HUES6 (cell line): Measurements from ENCODE around the gene SLC5A3.

Experiments used
- H3K27ac ChIP-seq: 2 replicates; pipeline ENCODE4 v1.7.0; 2013; ENCODE audit warnings: low read depth, mild to moderate bottlenecking, low read length, inconsistent platforms
- H3K27me3 ChIP-seq: 2 replicates; pipeline ENCODE4 v1.6.1; 2013; ENCODE audit warnings: low read length; ENCODE audit not compliant: control insufficient read depth, insufficient read depth
- H3K36me3 ChIP-seq: 2 replicates; pipeline ENCODE4 v1.6.1; 2013; ENCODE audit warnings: low read length; ENCODE audit not compliant: control insufficient read depth, insufficient read depth
- H3K4me1 ChIP-seq: 2 replicates; pipeline ENCODE4 v1.6.1; 2013; ENCODE audit warnings: low read length; ENCODE audit not compliant: control insufficient read depth, insufficient read depth
- H3K4me3 ChIP-seq: 2 replicates; pipeline ENCODE4 v1.5.1; 2013; ENCODE audit warnings: low read depth, low read length
- H3K9ac ChIP-seq: one replicate; pipeline ENCODE4 v1.6.1; 2013; ENCODE audit warnings: mild to moderate bottlenecking, low read length
- H3K9me3 ChIP-seq: 2 replicates; pipeline ENCODE4 v1.6.1; 2013; ENCODE audit warnings: low read depth, low read length; ENCODE audit not compliant: control insufficient read depth, insufficient read depth

Gene SLC5A3

GRCh38 chr21:34100790-34101189 lies 27.4 kb downstream of the SLC5A3 start:
- Histone ChIP-seq H3K36me3 (peaks cover 29% of the 10 kb centered on the region), H3K27me3 (no peaks in the 10 kb centered on the region), H3K9me3 (no peaks in the 10 kb centered on the region), H3K4me1 (peaks cover 10% of the 10 kb centered on the region), H3K9ac (no peak overlapping the region), H3K4me3 (no peak overlapping the region), H3K27ac (no peak overlapping the region)

GRCh38 chr21:34105947-34106541 lies 32.7 kb downstream of the SLC5A3 start:
- Histone ChIP-seq H3K9me3 (no peaks in the 10 kb centered on the region), H3K36me3 (peaks cover 9% of the 10 kb centered on the region; the same call in 1 of the 2 replicates), H3K27me3 (no peaks in the 10 kb centered on the region), H3K9ac (no peak overlapping the region), H3K27ac (no peak overlapping the region), H3K4me3 (no peak overlapping the region), H3K4me1 (no peaks in the 10 kb centered on the region)

GRCh38 chr21:34107606-34108005 lies 34.2 kb downstream of the SLC5A3 start:
- Histone ChIP-seq H3K27me3 (no peaks in the 10 kb centered on the region), H3K9me3 (no peaks in the 10 kb centered on the region), H3K4me1 (no peaks in the 10 kb centered on the region), H3K36me3 (peaks cover 9% of the 10 kb centered on the region; the same call in 1 of the 2 replicates), H3K27ac (no peak overlapping the region), H3K9ac (no peak overlapping the region), H3K4me3 (no peak overlapping the region)

GRCh38 chr21:34109075-34109474 lies 35.7 kb downstream of the SLC5A3 start:
- no peak overlapping the region for H3K9ac ChIP-seq
- peaks cover 10% of the 10 kb centered on the region for H3K4me1 ChIP-seq
- H3K27me3 ChIP-seq = no peaks in the 10 kb centered on the region
- H3K27ac ChIP-seq = no peak overlapping the region
- H3K4me3 ChIP-seq = no peak overlapping the region
- H3K9me3 ChIP-seq = no peaks in the 10 kb centered on the region
- peaks cover 4% of the 10 kb centered on the region; the same call in 1 of the 2 replicates for H3K36me3 ChIP-seq

GRCh38 chr21:34110594-34111202 lies 37.3 kb downstream of the SLC5A3 start:
- no peak overlapping the region for H3K27ac ChIP-seq
- H3K4me3 ChIP-seq = no peak overlapping the region
- peaks cover 4% of the 10 kb centered on the region; the same call in 1 of the 2 replicates for H3K36me3 ChIP-seq
- H3K27me3 ChIP-seq = no peaks in the 10 kb centered on the region
- peaks cover 11% of the 10 kb centered on the region for H3K4me1 ChIP-seq
- peaks cover 3% of the 10 kb centered on the region; the same call in 1 of the 2 replicates for H3K9me3 ChIP-seq
- no peak overlapping the region for H3K9ac ChIP-seq

- peaks cover 15% of the 10 kb centered on the region for H3K36me3 ChIP-seq
- H3K27ac ChIP-seq = no peak overlapping the region
- peaks cover 11% of the 10 kb centered on the region for H3K4me1 ChIP-seq
Measured at GRCh38 chr21:34112316-34113033, 39.1 kb downstream of the SLC5A3 start.

GRCh38 chr21:34113842-34114241 lies 40.5 kb downstream of the SLC5A3 start:
- Histone ChIP-seq H3K36me3 (peaks cover 18% of the 10 kb centered on the region), H3K27me3 (no peaks in the 10 kb centered on the region), H3K4me3 (no peak overlapping the region), H3K9ac (no peak overlapping the region), H3K27ac (no peak overlapping the region), H3K9me3 (peaks cover 11% of the 10 kb centered on the region; the same call in 1 of the 2 replicates), H3K4me1 (peaks cover 11% of the 10 kb centered on the region)

More at GRCh38 chr21:34112316-34113033, 39.1 kb downstream of the SLC5A3 start:
- Histone ChIP-seq H3K9ac (no peak overlapping the region), H3K4me3 (no peak overlapping the region), H3K27me3 (no peaks in the 10 kb centered on the region), H3K9me3 (peaks cover 11% of the 10 kb centered on the region; the same call in 1 of the 2 replicates)

GRCh38 chr21:34115160-34115559 lies 41.8 kb downstream of the SLC5A3 start:
- peaks cover 11% of the 10 kb centered on the region; the same call in 1 of the 2 replicates for H3K9me3 ChIP-seq
- H3K4me1 ChIP-seq = peaks cover 11% of the 10 kb centered on the region
- no peaks in the 10 kb centered on the region for H3K27me3 ChIP-seq
- H3K4me3 ChIP-seq = no peak overlapping the region
- no peak overlapping the region for H3K9ac ChIP-seq
- H3K36me3 ChIP-seq = peaks cover 18% of the 10 kb centered on the region
- no peak overlapping the region for H3K27ac ChIP-seq

GRCh38 chr21:34116569-34116968 lies 43.2 kb downstream of the SLC5A3 start:
- Histone ChIP-seq H3K36me3 (peaks cover 18% of the 10 kb centered on the region), H3K4me1 (peaks cover 11% of the 10 kb centered on the region), H3K9me3 (peaks cover 11% of the 10 kb centered on the region; the same call in 1 of the 2 replicates), H3K27ac (no peak overlapping the region), H3K9ac (no peak overlapping the region), H3K27me3 (no peaks in the 10 kb centered on the region), H3K4me3 (no peak overlapping the region)

- Histone ChIP-seq H3K36me3 (peaks cover 25% of the 10 kb centered on the region), H3K9ac (no peak overlapping the region), H3K27me3 (no peaks in the 10 kb centered on the region), H3K9me3 (peaks cover 8% of the 10 kb centered on the region; the same call in 1 of the 2 replicates), H3K27ac (no peak overlapping the region), H3K4me3 (no peak overlapping the region), H3K4me1 (no peaks in the 10 kb centered on the region)
Measured at GRCh38 chr21:34120867-34121266, 47.5 kb downstream of the SLC5A3 start.

- Histone ChIP-seq H3K9me3 (no peaks in the 10 kb centered on the region), H3K27ac (no peak overlapping the region), H3K27me3 (no peaks in the 10 kb centered on the region)
Measured at GRCh38 chr21:34122047-34122446, 48.7 kb downstream of the SLC5A3 start.

More at GRCh38 chr21:34122047-34122446, 48.7 kb downstream of the SLC5A3 start:
- no peak overlapping the region for H3K9ac ChIP-seq
- H3K4me1 ChIP-seq = peaks cover 2% of the 10 kb centered on the region; the same call in 1 of the 2 replicates
- H3K4me3 ChIP-seq = no peak overlapping the region
- peaks cover 27% of the 10 kb centered on the region for H3K36me3 ChIP-seq
